Tibial artery (tissue), 4 donors: ENCODE results near the gene AURKB.
A peak's percentile ranks its signal among the peaks of the same experiment; 100 is the strongest.

Experiments used
- DNase-seq, 2 donors: peaks; one replicate each; pipeline ENCODE4 v3.0.0-alpha.2; 2019
- H3K27ac ChIP-seq, 2 donors: fragments of 200-600 bp; sonication (generic) in 1 of 2; 1 replicate in 1 of 2; 2 replicates in 1 of 2; pipeline ENCODE4 v1.5.1; 2018 to 2019; ENCODE audit warnings: mild to moderate bottlenecking in 1 of 2
- H3K27me3 ChIP-seq, 2 donors: fragments of 200-600 bp; sonication (generic) in 1 of 2; one replicate each; pipeline versions ENCODE4 v1.5.1 to v1.6.0; 2016 to 2019
- H3K36me3 ChIP-seq, 3 donors: fragments of 200-600 bp; sonication (generic) in 2 of 3; one replicate each; pipeline ENCODE4 v1.5.1; 2016 to 2019; ENCODE audit warnings: mild to moderate bottlenecking in 2 of 3
- H3K4me1 ChIP-seq, 4 donors: fragments of 200-600 bp; sonication (generic) in 2 of 4; 1 replicate in 3 of 4; 2 replicates in 1 of 4; pipeline ENCODE4 v1.5.1; 2016 to 2019
- H3K4me3 ChIP-seq, 2 donors: fragments of 200-600 bp; sonication (generic) in 1 of 2; 1 replicate in 1 of 2; 2 replicates in 1 of 2; pipeline ENCODE4 v1.5.1; 2018 to 2019; ENCODE audit warnings: mild to moderate bottlenecking in 2 of 2
- H3K9me3 ChIP-seq, 3 donors: fragments of 200-600 bp; sonication (generic) in 1 of 3; one replicate each; pipeline ENCODE4 v1.5.1; 2016 to 2019
- CTCF ChIP-seq, 2 experiments: fragments of 200-600 bp in 1 of 2; fragments of 450-650 bp in 1 of 2; IDR thresholded peaks; one replicate each; pipeline ENCODE4 v1.5.1; 2017 to 2019; ENCODE audit warnings: antibody characterized with exemption in 2 of 2, mild to moderate bottlenecking in 1 of 2, moderate library complexity in 1 of 2
- intact Hi-C: fragments of 100-400 bp; cut with DNase I; formaldehyde crosslinking; loops from one replicate; pipeline ENCODE4 v1.15.0; 2023; ENCODE audit warnings: low total_unique reads

Gene AURKB

DNA sequence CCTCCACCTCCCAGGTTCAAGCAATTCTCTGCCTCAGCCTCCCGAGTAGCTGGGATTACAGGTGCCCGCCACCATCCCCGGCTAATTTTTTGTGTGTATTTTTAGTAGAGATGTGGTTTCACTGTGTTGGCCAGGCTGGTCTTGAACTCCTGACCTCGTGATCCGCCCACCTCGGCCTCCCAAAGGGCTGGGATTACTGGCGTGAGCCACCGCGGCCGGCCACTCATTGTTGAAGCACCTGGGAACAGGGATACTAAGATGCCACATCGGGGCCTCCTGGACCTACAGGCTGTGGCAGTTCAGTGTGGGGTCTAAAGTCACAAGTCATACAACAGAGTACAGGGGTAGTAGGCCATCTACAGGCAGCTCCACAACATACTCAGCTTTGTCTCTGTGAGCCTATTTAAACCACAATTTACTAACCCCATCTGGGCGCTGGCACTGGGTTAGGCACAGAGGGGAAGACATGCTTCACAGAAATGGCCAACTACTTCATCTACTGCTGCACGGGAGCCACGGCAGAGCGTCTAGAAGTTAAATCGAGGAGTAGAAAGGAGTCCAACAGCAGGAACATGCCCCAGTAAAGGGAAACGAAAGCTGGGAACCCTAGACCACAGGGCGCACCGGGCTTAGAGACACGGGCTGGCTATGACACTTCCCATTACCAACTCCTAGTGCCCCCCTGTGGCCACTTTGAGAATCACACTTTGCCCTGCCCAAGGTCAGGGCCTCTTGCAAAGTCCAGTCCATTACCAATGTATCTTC lies 51.9 kb downstream of the AURKB start:
- Histone ChIP-seq H3K4me3 (peak overlapping the region in 1 of 2 donors; percentile 27), H3K4me1 (peaks cover 0 to 57% (median 33%) of the 10 kb centered on the region in 4 donors), H3K9me3 (no peaks in the 10 kb centered on the region), H3K27me3 (no peaks in the 10 kb centered on the region), H3K27ac (peak overlapping the region; percentile 99 to 100), H3K36me3 (peaks cover 0 to 26% (median 19%) of the 10 kb centered on the region in 3 donors)
- intact Hi-C loops: loop anchor here (10.0 kb wide), 1 partner anchor 314 kb away; no protein-coding TSS in a partner anchor
- peak; percentile 95 to 97 for DNase-seq
- TF ChIP-seq CTCF (IDR thresholded peaks at IDR 0.05): peak; percentile 90 to 94

- Histone ChIP-seq H3K27me3 (no peaks in the 10 kb centered on the region), H3K4me1 (peaks cover 0 to 54% (median 33%) of the 10 kb centered on the region in 4 donors), H3K36me3 (peaks cover 17 to 36% (median 31%) of the 10 kb centered on the region in 3 donors), H3K4me3 (peak overlapping the region; percentile 86 to 91), H3K27ac (peak overlapping the region; percentile 99 to 100), H3K9me3 (no peaks in the 10 kb centered on the region)
- peak in 1 of 2 experiments; percentile 24 for TF ChIP-seq CTCF (IDR thresholded peaks at IDR 0.05)
- intact Hi-C loops: loop anchor here (10.0 kb wide), 1 partner anchor 312 kb away; no protein-coding TSS in a partner anchor
- DNase-seq: peak; percentile 100
Observed at GRCh38 chr17:8156246-8156992, 54.0 kb downstream of the AURKB start.

DNA sequence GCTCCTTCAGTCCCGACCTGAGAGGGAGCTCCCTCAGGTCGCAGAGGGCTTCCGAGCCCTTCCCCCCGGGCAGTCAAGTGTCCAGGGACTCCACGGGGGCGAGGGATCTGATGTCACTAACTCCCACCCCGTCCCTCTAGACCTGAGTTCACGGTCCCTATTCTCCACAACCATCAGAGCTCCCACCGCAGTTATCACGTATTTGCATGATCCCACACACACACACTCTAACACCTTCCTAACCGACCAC lies 54.5 kb downstream of the AURKB start:
- Histone ChIP-seq H3K36me3 (peaks cover 17 to 32% (median 26%) of the 10 kb centered on the region in 3 donors), H3K4me3 (peak overlapping the region; percentile 86 to 91), H3K27ac (peak overlapping the region; percentile 99 to 100), H3K9me3 (no peaks in the 10 kb centered on the region), H3K27me3 (no peaks in the 10 kb centered on the region), H3K4me1 (peaks cover 0 to 50% (median 30%) of the 10 kb centered on the region in 4 donors)
- DNase-seq: no peak
- no peak for TF ChIP-seq CTCF (IDR thresholded peaks at IDR 0.05)
- intact Hi-C loops: loop anchor here (10.0 kb wide), 1 partner anchor 311 kb away; no protein-coding TSS in a partner anchor

GRCh38 chr17:8155231-8155995 lies 55.0 kb downstream of the AURKB start:
- H3K36me3 ChIP-seq: peaks cover 22 to 32% (median 27%) of the 10 kb centered on the region in 3 donors
- H3K4me3 ChIP-seq: peak overlapping the region; percentile 86 to 91
- intact Hi-C loops: loop anchor here (10.0 kb wide), 1 partner anchor 311 kb away; no protein-coding TSS in a partner anchor
- DNase-seq: no peak
- peak overlapping the region; percentile 99 to 100 for H3K27ac ChIP-seq
- TF ChIP-seq CTCF (IDR thresholded peaks at IDR 0.05): no peak
- H3K27me3 ChIP-seq: no peaks in the 10 kb centered on the region
- H3K4me1 ChIP-seq: peaks cover 0 to 50% (median 30%) of the 10 kb centered on the region in 4 donors
- H3K9me3 ChIP-seq: no peaks in the 10 kb centered on the region
